Measurements from ENCODE around the gene CD59.

The CD59 gene

DNA sequence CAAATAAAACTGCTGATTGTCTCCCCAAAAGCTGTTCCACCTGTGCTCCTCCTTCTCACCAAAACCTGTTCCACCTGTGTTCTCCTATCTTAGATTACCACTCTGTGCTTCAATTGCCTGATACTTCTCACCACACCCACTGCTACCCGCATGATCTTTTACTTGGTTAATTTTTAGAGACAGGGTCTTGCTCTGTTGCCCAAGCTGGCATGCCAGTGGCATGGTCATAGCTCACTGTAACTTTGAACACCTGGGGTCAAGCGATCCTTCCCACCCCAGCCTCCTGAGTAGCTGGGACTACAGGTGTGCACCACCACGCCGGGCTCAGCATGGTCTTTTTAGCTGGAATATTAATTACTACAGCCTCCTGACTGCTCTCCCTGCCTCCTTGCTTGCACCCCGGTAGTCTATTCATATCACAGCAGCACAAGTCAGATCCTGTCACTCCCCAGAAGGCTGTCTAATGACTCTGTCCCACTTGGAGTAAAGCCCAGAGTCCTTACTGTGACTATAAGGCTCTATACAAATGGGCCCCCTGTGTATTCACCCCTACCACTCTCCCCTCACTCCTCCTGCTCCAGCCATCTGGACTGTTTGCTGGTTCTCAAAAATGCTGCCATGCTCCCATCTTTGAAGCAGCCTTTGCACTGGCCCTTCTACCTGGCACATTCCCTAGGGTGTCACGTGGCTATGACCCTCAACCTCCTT, 39.1 kb downstream of the CD59 start:
- no peak overlapping the region for H3K27ac Mint-ChIP-seq
- DNase-seq (ENCODE audit: low spot score in 2 of 2): no peak
- ATAC-seq: no peak

DNA sequence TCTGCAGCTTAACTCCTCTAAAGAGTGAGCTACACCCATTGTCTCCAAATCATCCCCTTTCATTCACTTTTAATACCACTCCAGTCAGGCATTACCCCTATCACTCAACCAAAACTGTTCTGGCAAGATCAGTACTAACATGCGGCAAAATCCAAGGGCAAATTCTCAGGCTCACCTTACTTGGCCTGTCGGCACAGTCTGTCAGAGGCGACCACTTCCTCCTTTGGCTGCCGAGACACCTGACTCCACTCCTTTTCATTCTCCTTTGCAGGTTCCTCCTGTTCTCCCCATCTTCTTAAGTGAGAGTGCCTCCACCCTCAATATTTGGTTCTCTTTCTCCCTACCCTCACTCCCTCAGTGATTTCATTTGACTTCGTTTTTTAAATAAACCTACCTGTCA, 39.8 kb downstream of the CD59 start:
- Mint-ChIP-seq H3K9me3 (no peaks in the 10 kb centered on the region), H3K4me3 (no peak overlapping the region)
- no peak for DNase-seq (ENCODE audit: low spot score in 2 of 2)

More for the DNA sequence above, 39.1 kb downstream of the CD59 start:
- H3K9me3 Mint-ChIP-seq: no peaks in the 10 kb centered on the region
- H3K4me3 Mint-ChIP-seq: no peak overlapping the region
- peaks cover 16% of the 10 kb centered on the region for H3K4me1 Mint-ChIP-seq
- H3K36me3 Mint-ChIP-seq: peaks cover 5% of the 10 kb centered on the region

DNA sequence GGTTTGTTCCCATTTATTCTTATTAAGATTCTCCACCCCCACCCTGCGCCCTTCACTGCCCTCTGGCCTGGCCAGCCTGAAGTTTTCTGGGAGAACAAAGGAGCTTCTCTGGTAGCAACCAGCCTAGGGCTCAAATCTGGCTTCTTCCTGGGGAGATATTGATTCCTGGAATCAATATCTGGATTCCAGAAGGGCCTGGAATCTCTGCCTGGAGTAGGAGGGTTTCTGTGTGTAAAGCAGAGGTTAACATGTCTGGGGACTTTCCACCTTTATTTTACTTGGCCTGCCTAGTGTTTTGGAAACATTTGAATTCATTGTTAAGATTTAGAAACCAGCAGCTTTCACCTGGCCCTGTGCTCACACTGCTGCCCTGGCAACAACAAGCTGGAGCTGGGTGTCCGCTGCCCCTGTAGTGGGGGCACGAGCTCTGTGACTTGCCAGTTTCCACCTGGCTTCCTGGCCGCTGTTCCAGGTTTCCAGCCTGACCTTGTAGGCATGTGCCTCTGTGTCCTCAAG, 41.1 kb downstream of the CD59 start:
- DNase-seq (ENCODE audit: low spot score in 2 of 2) (no peak), ATAC-seq (no peak)
- Mint-ChIP-seq H3K9me3 (no peaks in the 10 kb centered on the region), H3K4me1 (peaks cover 12% of the 10 kb centered on the region), H3K4me3 (no peak overlapping the region), H3K36me3 (no peaks in the 10 kb centered on the region), H3K27ac (no peak overlapping the region)

More for the DNA sequence above, 39.8 kb downstream of the CD59 start:
- no peak overlapping the region for H3K27ac Mint-ChIP-seq
- peaks cover 5% of the 10 kb centered on the region for H3K36me3 Mint-ChIP-seq
- H3K4me1 Mint-ChIP-seq: peaks cover 13% of the 10 kb centered on the region
- ATAC-seq: no peak

DNA sequence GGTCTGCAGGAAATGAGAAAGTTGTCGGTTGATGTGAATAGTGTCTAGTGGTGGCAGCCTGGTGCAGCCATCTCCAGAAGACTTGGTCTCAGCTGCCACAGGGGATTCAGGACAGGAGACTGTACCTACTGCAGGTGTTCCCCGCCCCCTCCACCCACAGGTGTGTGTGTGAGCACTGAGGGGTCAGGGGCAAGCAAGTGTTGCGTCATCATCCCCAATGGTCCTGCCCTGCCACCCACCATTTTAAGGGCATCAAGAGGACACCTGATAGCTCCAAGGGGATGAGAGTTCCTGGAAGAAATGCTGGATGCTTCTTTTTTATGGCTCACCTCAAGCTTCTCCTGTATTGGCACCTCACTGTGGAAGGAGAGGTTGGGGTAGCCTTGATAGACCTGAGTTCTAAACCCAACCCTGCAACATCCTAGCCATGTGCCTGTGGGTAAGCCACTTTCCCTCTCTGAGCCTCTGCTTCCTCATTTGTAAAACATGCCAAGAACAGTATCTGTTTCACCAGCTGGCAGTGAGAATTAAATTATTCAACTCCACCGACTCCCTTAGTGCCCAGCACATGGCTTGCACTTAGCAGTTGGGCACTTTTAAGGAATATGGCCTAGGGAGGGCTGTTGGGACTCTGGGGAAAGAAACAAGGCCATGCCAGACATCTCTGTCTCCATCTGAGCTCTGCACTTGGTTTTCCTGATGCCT, 41.7 kb downstream of the CD59 start:
- no peaks in the 10 kb centered on the region for H3K9me3 Mint-ChIP-seq
- peaks cover 6% of the 10 kb centered on the region for H3K4me1 Mint-ChIP-seq
- no peaks in the 10 kb centered on the region for H3K36me3 Mint-ChIP-seq
- no peak overlapping the region for H3K4me3 Mint-ChIP-seq
- no peak for ATAC-seq
- H3K27ac Mint-ChIP-seq: no peak overlapping the region
- no peak for DNase-seq (ENCODE audit: low spot score in 2 of 2)

DNA sequence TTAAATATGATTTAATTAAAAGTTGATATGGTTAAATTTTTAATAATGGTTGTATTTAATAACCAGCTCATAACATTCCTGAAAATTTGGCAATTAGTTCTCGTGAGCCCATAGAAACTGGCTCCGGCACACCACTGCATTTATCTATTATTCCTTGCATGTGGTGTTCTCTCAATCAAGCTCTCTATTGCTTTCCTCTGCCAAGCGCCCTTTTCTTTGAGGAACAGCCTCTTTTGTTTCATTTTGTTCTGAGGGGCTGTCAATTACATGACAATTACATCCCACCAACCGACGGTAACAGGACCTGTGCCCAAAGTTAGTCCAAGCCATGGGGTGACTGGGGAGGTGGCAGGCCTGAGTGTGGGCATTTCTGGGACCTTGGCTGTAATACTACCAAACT, 43.7 kb downstream of the CD59 start:
- H3K4me1 Mint-ChIP-seq: peaks cover 5% of the 10 kb centered on the region
- no peaks in the 10 kb centered on the region for H3K36me3 Mint-ChIP-seq
- H3K4me3 Mint-ChIP-seq: no peak overlapping the region
- no peak for ATAC-seq
- no peak for DNase-seq (ENCODE audit: low spot score in 2 of 2)
- H3K27ac Mint-ChIP-seq: no peak overlapping the region
- no peaks in the 10 kb centered on the region for H3K9me3 Mint-ChIP-seq

DNA sequence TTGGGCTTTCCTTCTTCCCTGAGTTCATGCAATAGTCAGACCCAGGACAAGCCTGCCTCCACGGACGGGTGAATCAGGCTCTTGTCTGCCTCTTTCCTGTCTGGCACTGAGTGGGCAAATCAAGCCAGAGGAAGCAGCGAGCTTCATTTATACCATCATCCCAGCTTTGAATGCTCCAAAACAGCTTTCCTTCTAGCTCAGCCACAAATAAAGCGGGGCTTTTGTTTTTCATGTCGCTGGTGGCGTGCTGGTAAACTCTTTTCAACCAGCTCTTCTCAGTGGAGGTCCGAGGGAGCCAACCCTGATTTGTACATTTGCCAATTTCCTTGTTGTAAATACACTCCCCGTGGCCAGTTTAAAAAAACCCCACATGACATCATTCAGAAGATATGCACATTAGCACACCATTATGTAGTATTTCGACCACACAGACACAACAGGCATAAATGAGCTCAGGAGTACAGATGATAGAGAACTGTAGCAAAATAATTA, 44.2 kb downstream of the CD59 start:
- H3K36me3 Mint-ChIP-seq: no peaks in the 10 kb centered on the region
- H3K4me3 Mint-ChIP-seq: no peak overlapping the region
- H3K9me3 Mint-ChIP-seq: no peaks in the 10 kb centered on the region
- DNase-seq (ENCODE audit: low spot score in 2 of 2): no peak
- H3K27ac Mint-ChIP-seq: no peak overlapping the region
- ATAC-seq: no peak
- peaks cover 5% of the 10 kb centered on the region for H3K4me1 Mint-ChIP-seq

DNA sequence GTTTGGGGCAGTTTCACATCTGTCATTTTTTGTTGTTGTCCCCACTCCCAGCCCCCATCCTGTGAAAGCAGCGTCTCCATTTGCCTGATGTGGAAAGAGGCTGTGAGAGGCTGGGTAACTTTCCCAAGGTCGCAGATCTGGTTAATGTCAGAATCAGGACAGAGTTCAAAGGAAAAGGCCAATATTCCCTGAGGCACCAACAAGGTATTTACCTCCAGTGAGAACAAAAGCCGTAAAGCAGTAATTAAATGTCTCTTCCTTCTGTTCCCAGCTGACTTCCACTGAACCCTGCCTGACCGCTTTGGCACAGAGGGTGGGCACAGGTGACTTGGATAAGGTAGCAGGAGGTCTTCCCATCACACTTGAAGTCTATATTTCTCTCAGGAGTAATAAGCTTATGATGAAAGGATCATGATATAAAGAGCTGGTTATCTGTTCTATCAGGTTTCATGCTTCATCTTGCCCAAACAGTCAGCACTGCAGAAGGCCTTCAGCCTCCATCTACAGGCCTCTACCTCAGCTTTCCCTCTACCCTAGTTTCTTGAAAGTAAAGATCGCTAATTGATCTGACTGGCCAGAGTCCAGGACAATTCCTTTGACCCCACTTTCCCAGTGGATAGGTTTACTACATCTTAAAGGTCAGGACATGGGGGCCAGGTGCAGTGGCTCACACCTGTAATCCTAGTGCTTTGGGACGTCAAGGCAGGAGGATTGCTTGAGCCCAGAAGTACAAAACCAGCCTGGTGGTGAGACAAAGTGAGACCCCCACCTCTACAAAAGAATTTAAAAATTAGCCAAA, 45.0 kb downstream of the CD59 start:
- no peak for DNase-seq (ENCODE audit: low spot score in 2 of 2)
- ATAC-seq: no peak
- Mint-ChIP-seq H3K4me1 (peaks cover 5% of the 10 kb centered on the region), H3K27ac (no peak overlapping the region), H3K4me3 (no peak overlapping the region), H3K36me3 (no peaks in the 10 kb centered on the region), H3K9me3 (no peaks in the 10 kb centered on the region)

DNA sequence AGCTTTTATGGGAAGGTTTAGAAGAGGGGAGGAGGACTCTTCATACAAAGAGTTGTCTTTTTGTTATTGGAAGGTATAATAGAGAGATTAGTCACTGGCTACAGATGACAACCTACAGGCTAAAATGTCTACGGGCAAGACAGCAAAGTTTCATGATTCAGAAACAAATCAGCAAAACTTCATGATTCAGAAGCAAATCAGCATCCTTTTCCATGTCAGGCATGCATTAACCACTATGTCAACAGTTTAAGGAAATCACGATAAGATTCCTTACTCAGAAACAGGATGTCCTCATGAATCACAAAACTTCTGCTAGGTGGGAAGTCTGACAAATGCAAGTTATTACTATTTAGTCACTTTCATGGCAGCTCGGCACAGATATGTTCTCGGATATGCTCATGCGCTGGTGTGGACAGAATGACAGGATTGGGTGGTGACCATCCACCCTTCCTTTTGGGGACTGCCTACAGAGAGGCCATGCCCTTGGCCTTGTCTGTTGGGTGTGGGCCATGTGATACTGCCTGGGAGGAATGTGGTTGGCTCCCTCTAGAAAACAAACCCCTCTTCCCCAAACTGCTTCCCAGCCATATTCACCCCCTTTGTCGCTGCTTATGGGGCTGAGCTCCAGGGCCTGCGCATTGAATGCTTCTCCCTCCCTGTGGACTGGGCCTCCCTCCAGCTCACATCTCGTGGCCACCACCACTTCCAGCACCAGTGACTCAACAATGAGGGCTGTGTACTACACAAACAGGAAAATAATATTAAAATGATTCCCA, 45.7 kb downstream of the CD59 start:
- H3K4me1 Mint-ChIP-seq: peaks cover 5% of the 10 kb centered on the region
- H3K27ac Mint-ChIP-seq: no peak overlapping the region
- no peaks in the 10 kb centered on the region for H3K36me3 Mint-ChIP-seq
- no peaks in the 10 kb centered on the region for H3K9me3 Mint-ChIP-seq
- ATAC-seq (peak; percentile 80), DNase-seq (ENCODE audit: low spot score in 2 of 2) (no peak)
- H3K4me3 Mint-ChIP-seq: no peak overlapping the region

DNA sequence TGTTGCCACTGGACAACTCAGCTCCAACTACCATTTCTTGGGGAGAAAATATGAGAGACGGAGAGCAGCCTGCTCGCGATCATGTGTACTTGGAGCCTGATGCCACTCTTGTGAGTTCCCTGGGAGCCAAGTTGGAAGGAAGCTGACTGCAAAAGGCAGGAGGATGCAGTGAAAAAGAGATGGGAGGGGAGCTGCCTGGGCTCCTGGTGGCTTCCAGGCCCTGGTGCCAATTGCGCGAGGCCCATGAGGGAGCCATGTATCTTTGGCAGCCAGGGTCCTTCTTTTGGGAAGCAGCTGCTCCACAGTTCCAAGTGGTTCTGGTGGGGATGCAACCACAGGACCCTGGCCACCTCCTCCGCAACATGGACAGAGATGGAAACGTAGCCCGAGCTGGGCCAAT, 46.7 kb downstream of the CD59 start:
- DNase-seq (ENCODE audit: low spot score in 2 of 2) (no peak), ATAC-seq (no peak)
- H3K4me1 Mint-ChIP-seq: peaks cover 5% of the 10 kb centered on the region
- H3K9me3 Mint-ChIP-seq: no peaks in the 10 kb centered on the region
- no peak overlapping the region for H3K27ac Mint-ChIP-seq
- no peaks in the 10 kb centered on the region for H3K36me3 Mint-ChIP-seq
- no peak overlapping the region for H3K4me3 Mint-ChIP-seq

DNA sequence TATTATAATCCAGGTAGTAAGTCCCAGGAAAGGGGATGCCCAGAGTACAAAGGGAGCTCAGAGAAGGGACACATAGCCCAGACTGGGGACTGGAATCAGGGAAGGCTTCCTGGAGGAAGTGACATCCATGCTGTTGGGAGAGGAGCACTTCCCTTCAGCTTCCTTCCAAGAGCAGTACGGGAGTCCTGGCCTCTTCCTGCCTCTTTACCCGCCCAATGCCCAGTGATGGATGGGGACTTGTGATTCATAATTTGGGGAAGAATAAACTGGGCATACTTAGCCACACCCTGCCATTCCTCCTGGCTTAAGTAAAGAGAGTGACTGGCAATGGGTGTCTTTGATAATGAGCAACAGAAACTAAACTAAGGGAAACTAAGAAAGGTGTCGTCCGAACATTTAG, 47.1 kb downstream of the CD59 start:
- no peak for DNase-seq (ENCODE audit: low spot score in 2 of 2)
- Mint-ChIP-seq H3K27ac (no peak overlapping the region), H3K36me3 (no peaks in the 10 kb centered on the region)

DNA sequence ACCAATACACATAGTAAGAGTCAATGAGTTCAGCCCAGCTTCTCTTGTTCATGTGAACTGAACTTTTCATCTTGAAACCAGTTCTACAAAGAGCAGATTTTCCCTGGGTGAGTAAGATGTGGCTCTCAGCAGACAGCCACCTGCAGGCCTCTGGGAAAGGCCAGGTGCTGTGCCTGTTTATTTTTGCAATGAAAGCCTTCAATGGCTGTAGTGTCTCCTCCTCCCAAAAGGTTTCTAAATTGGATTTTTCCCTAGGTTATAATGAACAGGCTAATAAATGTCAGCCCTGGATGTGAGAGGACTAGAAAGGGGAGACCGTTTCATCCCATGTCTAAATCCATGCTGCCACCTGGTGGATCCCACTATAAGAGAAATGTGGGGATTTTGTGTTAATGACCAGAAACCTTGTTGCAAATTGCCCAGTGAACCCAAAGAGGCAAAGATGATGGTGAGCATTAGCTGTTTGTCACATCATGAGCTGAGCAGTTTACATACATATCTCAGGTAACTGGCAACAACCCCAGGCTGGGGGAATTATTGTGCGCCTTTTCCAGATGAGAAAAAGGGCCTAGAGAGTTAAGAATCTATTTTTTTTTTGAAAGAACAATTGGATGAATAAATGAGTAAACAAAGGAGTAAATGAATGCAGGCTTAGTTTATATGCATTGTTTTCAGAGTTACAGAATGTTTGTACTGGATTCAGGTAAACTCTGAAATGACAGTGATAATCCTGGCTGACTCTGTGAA, 48.3 kb downstream of the CD59 start:
- peaks cover 5% of the 10 kb centered on the region for H3K4me1 Mint-ChIP-seq
- no peak overlapping the region for H3K27ac Mint-ChIP-seq
- no peak overlapping the region for H3K4me3 Mint-ChIP-seq
- H3K36me3 Mint-ChIP-seq: no peaks in the 10 kb centered on the region
- no peaks in the 10 kb centered on the region for H3K9me3 Mint-ChIP-seq
- ATAC-seq: peak; percentile 54
- DNase-seq (ENCODE audit: low spot score in 2 of 2): no peak

More for the DNA sequence above, 47.1 kb downstream of the CD59 start:
- Mint-ChIP-seq H3K4me1 (peaks cover 5% of the 10 kb centered on the region), H3K9me3 (no peaks in the 10 kb centered on the region), H3K4me3 (no peak overlapping the region)
- no peak for ATAC-seq

DNA sequence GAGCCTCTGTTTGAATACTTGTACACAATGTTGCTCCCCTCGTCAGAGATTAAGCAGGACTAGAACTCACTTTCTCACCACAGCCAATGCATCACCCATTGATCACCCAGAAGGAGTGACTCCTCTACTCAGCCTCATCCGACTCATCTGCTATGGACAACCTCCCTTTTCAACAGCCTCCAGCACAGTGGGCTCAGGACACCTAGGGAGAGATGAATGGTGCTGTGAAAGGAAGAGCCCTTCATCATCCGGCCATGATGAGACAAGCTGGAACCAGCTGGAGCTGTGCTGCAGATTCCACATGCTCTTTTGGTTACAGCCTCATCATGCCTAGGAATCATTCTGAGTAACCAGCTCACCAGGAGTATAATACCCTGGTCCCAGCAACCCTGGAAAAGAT, 51.1 kb downstream of the CD59 start:
- Mint-ChIP-seq H3K36me3 (no peaks in the 10 kb centered on the region), H3K27ac (no peak overlapping the region), H3K9me3 (no peaks in the 10 kb centered on the region), H3K4me3 (no peak overlapping the region), H3K4me1 (no peaks in the 10 kb centered on the region)
- peak; percentile 62 for ATAC-seq
- no peak for DNase-seq (ENCODE audit: low spot score in 2 of 2)

DNA sequence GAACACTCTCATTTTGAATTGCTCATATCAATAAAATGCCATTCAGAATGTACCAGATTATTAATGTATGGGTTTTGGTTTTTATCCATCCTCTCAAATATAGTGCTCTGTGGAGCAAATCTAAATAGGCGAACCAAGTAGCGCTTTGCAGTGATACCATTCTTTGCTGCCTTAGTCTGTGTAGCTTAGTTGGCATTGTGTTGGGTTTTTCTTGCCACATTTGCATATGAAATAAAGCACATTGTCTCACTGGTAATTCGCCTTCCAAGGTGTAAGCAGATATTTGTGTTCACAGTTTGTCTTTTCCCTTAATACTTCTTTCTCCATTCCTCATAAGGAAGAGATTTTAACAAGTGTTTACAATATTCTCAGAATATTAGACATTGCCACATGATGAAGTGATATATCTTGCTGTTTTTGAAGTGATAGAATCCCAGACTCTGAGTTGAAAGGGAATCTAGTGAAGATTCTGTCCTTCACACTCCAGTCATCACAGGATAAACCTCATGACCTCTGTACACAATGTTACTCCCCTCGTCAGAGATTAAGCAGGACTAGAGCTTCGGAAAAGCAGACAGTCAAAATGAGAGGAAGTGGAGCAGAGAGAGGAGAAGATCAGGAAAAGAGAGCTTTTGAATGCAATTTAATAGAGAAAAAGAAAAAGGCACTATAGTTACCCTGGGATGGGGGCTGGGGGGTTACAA, 52.1 kb downstream of the CD59 start:
- DNase-seq (ENCODE audit: low spot score in 2 of 2) (no peak), ATAC-seq (no peak)
- H3K36me3 Mint-ChIP-seq: no peaks in the 10 kb centered on the region
- H3K4me3 Mint-ChIP-seq: no peak overlapping the region
- no peak overlapping the region for H3K27ac Mint-ChIP-seq
- H3K9me3 Mint-ChIP-seq: no peaks in the 10 kb centered on the region
- no peaks in the 10 kb centered on the region for H3K4me1 Mint-ChIP-seq

DNA sequence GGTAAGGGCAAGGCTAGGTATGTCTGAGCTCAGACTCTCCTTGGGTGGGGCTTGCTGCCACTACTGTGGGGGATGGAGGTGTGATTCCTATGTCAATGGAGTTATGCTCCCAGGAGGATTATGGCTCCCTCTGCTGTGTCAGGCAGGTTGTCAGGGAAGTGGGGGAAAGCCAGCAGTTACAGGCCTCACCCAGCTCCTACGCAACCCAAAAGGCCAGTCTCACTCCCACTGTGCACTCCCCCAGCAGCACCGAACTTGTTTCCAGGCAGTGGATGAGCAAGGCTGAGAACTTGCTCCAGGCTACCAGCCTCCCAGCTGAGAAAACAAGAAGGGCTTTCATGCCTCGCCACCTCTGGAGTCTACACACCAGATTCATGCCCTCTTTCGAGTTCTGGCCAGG, 53.8 kb downstream of the CD59 start:
- Mint-ChIP-seq H3K36me3 (no peaks in the 10 kb centered on the region), H3K27ac (no peak overlapping the region), H3K9me3 (no peaks in the 10 kb centered on the region), H3K4me1 (no peaks in the 10 kb centered on the region), H3K4me3 (no peak overlapping the region)
- ATAC-seq (no peak), DNase-seq (ENCODE audit: low spot score in 2 of 2) (no peak)

Data from stimulated activated effector memory CD8-positive, alpha-beta T cell treated with anti-CD3 and anti-CD28 coated beads, Interleukin-12 subunit alpha, Interleukin-12 subunit beta, amount 100 ng/mL, for 72 hours (primary cell).